Stimulated activated CD4-positive, alpha-beta T cell treated with anti-CD3 and anti-CD28 coated beads, Interleukin-12 subunit alpha, Interleukin-12 subunit beta, amount 100 ng/mL, for 48 hours (primary cell): ENCODE data around the gene PCP4L1.
"Not testable (repeated sequence)": the region's sequence is repeated elsewhere in the genome, so short reads cannot be mapped to it uniquely, and the experiment has no call there.

ENCODE experiments used
- DNase-seq, 3 donors: peaks; one replicate each; pipeline ENCODE4 v3.0.0-alpha.2; 2020; ENCODE audit warnings: low read depth in 2 of 3, low spot score in 1 of 3

Gene PCP4L1

DNA sequence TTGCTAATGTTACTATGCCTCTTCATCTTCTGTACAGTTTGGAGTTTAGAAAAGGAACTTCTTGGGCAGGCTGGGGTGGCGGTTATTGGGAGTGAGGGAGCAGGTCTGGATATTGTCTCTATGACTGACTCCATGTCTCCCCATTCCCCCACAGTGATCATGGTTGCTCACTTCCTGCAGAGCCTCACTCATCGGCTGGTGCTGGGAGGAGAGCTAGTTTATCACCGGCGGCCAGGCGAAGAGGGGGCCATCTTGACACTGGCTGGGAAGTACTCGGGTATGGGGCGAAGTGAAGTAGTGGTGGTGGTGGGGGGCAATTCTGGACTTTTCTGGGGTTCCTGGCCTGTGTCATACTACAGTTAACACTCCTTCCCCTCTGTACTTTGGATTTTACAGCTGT, 30.5 kb upstream of the PCP4L1 start:
- DNase-seq = no peak

GRCh38 chr1:161229896-161230295, 28.6 kb upstream of the PCP4L1 start:
- DNase-seq = no peak

DNA sequence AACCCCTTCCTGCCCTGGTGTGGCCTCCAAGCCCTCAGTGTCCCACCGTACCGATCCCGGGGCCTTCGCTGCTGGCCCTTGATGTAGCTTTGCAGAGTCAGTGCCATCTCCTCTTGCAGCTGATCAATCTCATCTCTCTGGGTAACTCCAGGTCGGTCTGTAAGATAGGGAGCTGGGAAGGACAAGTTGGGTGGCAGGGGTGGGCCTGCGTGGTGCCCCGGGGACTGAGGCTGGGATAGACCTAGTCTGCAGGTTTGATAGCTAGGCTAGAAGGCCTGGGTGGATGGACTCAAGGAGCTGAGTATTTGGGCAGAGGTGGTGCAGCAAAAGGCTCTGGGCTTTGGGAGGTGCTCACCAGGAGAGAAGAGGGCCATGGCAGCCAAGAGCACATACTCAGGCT, 27.8 kb upstream of the PCP4L1 start:
- no peak for DNase-seq

GRCh38 chr1:161233102-161233501, 25.4 kb upstream of the PCP4L1 start:
- DNase-seq = no peak

- no peak for DNase-seq
Observed at GRCh38 chr1:161235957-161236775, 22.4 kb upstream of the PCP4L1 start.

- DNase-seq = no peak
Observed at GRCh38 chr1:161238039-161238473, 20.5 kb upstream of the PCP4L1 start, which contains the start of gene NR1I3. TSS of gene NR1I3 (minus strand) at chr1:161238203. CDS start at chr1:161236565, 1,638 bp downstream.

- DNase-seq = no peak
Observed at GRCh38 chr1:161241682-161242081, 16.9 kb upstream of the PCP4L1 start.

DNA sequence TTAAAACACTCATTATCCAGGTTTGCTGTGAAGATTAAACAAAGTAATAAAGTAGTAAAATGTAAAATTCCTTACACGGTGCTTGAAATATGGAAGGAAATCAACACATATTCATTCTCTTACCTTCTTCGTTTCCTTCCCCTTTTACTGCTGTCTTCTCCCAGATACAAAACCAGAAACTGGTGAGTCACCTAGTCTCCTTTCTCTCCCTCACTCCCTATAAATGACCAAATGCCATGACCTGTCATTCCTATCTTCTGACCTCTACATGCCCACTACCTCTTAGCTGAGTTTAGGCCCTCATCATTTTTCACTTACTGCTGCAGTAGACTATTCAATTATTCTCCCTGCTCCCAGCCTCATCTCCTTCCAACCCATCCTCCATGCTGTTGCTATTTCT, 16.2 kb upstream of the PCP4L1 start:
- no peak for DNase-seq

- DNase-seq = no peak
Observed at GRCh38 chr1:161244888-161245287, 13.7 kb upstream of the PCP4L1 start.

DNA sequence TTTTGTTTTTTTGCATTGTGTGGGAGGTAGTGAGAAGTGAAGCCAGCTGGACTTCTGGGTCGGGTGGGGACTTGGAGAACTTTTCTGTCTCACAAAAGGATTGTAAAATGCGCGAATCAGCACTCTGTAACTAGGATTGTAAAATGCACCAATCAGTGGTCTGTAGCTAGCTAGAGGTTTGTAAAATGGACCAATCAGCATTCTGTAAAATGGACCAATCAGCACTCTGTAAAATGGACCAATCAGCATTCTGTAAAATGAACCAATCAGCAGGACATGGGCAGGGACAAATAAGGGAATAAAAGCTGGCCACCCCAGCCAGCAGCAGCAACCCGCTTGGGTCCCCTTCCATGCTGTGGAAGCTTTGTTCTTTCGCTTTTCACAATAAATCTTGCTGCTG, 8.4 kb upstream of the PCP4L1 start:
- DNase-seq = not testable (repeated sequence)

GRCh38 chr1:161250829-161251228, 7.7 kb upstream of the PCP4L1 start:
- DNase-seq = no peak

- DNase-seq = no peak
Observed at GRCh38 chr1:161251579-161251978, 7.0 kb upstream of the PCP4L1 start.

DNA sequence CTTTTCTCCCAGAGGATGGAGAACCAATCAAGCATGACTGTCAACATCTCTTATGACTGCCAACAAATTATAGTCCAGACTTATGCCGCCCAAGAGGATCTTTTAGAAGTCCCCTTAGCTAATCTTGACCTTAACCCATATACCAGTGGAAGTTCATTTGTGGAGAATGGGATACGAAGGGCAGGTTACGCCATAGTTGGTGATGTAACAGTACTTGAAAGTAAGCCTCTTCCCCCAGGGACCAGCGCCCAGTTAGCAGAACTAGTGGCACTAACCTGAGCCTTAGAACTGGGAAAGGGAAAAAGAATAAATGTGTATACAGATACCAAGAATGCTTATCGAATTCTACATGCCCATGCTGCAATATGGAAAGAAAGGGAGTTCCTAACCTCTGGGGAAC, 3.2 kb upstream of the PCP4L1 start:
- DNase-seq = not testable (repeated sequence)

DNA sequence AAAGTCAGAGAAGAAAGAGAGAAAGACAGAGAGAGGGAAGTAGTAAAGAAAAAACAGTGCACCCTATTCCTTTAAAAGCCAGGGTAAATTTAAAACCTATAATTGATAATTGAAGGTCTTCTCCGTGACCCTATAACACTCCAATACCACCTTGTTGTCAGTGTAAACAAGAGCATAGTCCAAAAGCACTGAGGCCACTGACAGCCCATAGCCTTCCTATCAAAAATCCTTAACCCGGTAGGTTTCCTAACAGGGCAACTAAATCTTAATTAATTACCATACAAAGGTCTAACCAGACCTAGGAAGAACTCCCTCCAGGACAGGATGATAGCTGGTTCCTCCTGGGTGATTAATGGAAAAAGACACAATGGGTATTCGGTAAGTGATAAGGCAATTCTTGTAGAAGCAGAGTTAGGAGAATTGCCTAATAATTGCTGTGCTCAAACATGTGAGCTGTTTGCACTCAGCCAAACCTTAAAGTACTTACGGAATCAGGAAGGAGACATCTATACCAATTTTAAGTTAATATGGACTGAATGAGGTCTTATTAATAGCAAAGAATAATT, 2.5 kb upstream of the PCP4L1 start:
- not testable (repeated sequence) for DNase-seq

GRCh38 chr1:161257109-161257508, 1.4 kb upstream of the PCP4L1 start:
- DNase-seq = not testable (repeated sequence)

DNA sequence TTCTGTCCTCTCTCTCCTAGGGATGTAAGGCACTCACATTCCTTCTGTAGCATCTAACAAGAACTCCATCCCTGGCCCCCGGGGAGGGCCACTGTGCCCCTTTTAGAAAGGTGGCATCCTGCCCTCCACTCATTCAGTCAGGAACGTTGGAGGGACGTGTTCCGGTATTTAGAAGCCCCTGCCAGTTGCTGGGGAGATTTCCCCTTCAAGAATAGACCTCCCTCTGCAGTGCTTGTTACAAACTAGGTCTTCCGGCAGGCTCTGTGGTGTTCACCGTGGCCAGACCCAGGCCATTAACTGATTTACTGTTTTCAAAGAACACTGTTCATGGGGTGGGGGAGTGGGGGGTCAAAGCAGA, 779 bp downstream of the PCP4L1 start:
- no peak for DNase-seq

DNA sequence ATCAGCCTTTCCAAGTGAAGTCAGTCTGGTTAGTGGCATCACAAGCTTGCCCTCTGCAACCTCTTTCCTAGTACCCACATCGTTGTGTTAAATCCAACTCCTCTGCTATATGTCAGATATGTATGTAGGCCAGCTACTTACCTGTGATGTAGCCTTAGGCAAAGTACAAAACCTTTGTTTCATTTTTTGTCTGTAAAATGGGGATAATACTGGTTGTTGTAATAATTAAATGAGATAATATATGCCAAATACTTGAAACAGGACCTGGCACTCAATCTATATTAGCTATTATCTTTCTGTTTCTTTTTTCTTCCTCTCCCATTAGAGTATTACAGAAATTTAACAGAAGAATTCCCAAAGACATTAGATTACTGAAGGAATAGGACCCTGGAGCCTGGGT, 1.2 kb downstream of the PCP4L1 start:
- no peak for DNase-seq

- no peak for DNase-seq
Observed at GRCh38 chr1:161260376-161261260, 2.1 kb downstream of the PCP4L1 start.

DNA sequence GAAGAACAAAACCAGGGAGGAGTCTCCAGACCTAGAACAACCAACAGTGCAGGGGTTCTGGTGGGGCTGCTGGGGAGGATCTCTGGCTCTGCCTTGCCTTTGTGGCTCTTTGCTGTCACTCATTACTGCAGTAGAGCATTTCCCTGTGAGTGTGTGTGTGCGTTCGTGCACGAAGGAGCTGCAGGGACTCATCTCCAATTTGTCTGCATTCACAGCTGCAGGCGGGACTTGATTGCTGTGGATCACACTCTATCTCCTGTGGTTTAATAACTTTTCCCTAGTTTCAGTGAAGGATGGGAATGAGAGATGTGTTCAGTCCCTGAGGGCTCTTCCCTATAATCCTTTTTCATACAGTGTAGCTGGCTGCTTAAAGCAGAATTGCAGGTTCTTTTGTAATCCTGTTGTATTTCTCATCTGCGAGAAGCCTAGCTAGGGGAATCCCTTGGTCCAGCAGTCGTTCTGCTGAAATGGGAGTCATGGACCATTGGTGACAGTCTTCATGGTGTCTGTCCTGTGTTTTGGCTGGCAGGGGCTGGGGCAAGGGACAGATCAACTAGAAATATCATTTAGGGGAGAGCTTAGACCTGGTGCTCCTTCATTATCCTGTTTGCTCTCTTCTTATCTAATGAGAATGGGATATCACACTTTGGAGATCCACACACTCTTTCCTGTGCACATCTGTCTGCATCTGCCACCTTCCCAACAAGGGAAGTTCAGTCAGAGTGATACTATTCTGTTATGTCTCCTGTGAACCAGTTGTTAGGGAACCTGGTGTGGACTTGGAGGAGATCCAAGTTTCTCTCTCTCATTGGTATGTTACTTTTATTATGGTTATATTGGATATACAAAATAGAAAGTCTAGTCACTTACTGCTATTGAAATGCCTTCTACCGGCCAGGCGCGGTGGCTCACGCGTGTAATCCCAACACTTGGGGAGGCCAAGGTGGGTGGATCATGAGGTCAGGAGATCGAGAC, 3.0 kb downstream of the PCP4L1 start:
- DNase-seq = no peak

DNA sequence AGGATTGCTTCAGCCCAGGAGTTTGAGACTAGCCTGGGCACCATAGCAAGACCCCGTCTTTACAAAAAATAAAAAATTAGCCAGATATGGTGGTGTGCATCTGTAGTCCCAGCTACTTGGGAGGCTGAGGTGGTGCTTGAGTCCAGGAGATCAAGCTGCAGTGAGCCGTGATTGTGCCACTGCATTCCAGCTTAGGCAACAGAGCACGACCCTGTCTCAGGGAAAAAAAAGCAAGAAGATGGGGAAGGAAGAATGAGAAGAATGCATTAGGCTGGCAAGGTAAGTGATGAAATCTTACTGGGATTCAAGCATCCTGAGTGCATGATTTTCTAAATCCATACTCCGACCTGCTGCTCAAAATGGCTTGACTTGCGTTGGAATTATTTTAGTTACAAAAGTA, 6.8 kb downstream of the PCP4L1 start:
- no peak for DNase-seq

DNA sequence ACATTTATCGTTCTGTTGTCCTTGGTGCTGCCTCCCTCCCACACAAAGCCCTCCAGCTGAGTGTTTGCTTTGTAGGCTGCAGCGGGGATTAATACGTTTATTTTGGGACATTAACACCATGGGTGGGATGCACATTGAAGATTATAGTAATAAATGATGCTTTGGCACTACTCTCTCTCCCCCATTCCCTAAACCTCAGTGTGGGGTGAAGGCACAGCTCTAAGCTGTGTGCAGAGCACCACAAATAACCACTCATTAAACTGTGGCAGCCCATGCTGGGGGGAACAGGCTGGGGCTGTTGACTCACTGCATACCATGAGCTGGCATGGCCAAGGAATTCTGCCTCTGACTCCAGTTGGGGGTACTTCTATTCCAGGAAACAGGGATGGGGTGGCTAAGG, 7.7 kb downstream of the PCP4L1 start:
- DNase-seq = no peak
